Mammary epithelial cell (primary cell): ENCODE results near the gene ERP29.

ENCODE experiments used
- CTCF ChIP-seq, 2 donors: IDR thresholded peaks in 1 of 2; conservative IDR thresholded peaks in 1 of 2; 2 replicates each; pipeline ENCODE4 v1.5.1; 2011 to 2012; ENCODE audit warnings: inconsistent platforms in 2 of 2, low read length in 2 of 2, mild to moderate bottlenecking in 2 of 2, control low read depth in 1 of 2, low read depth in 1 of 2; ENCODE audit not compliant: insufficient read depth in 1 of 2; ENCODE audit errors: extremely low read depth in 1 of 2
- EZH2 ChIP-seq: IDR thresholded peaks from 2 replicates; pipeline ENCODE4 v1.6.1; 2012; ENCODE audit warnings: low read length, inconsistent platforms, borderline replicate concordance

GRCh38 chr12:112025808-112026375 lies 12.7 kb downstream of the ERP29 start:
- TF ChIP-seq CTCF (conservative IDR thresholded peaks at IDR 0.05 in 1 of 2, IDR thresholded peaks at IDR 0.05 in 1 of 2; ENCODE audit: extremely low read depth in 1 of 2, insufficient read depth in 1 of 2, low read depth in 1 of 2, low read length in 2 of 2) = no peak
- TF ChIP-seq EZH2 = no peak
